GM21390 (cell line): ENCODE data around the gene DLGAP1.
A peak's percentile ranks its signal among the peaks of the same experiment; 100 is the strongest.
"Not testable (repeated sequence)": the region's sequence is repeated elsewhere in the genome, so short reads cannot be mapped to it uniquely, and the experiment has no call there.

Experiments
- ATAC-seq: cut with Tn5 transposase; IDR thresholded peaks from one replicate; pipeline ENCODE4 v1.9.1; 2021; ENCODE audit not compliant: unreplicated experiment

The DLGAP1 gene

GRCh38 chr18:3667255-3668137 lies 787.6 kb downstream of the DLGAP1 start:
- ATAC-seq, result no peak

GRCh38 chr18:3666526-3667254 lies 788.4 kb downstream of the DLGAP1 start:
- ATAC-seq, result peak; percentile 26

- ATAC-seq, result peak; percentile 75
Measured at GRCh38 chr18:3665780-3666525, 789.2 kb downstream of the DLGAP1 start.

- no peak for ATAC-seq
Measured at GRCh38 chr18:3665204-3665603, 789.9 kb downstream of the DLGAP1 start.

- ATAC-seq, result no peak
Measured at GRCh38 chr18:3664563-3665178, 790.4 kb downstream of the DLGAP1 start.

GRCh38 chr18:3663870-3664512 lies 791.1 kb downstream of the DLGAP1 start:
- no peak for ATAC-seq

DNA sequence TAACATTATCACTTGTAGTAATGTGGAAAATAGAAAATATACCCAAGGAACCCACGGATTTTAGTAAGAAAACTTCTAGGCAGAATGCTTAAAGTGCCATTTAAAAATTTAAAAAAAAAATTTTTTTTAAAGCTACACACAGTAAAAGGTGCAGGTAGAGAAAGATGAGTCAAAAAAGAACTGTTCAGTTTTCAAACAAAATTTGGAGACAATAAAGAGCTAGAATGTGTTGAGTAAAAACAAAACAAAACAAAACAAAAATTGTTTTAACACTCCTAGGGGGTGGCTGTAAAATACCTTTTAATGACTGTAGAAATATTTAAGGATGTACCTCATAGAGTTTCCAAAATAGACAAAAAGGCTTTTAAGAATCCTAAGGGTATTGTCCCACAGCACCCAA lies 793.1 kb downstream of the DLGAP1 start:
- no peak for ATAC-seq

- no peak for ATAC-seq
Measured at GRCh38 chr18:3660739-3661515, 794.2 kb downstream of the DLGAP1 start.

DNA sequence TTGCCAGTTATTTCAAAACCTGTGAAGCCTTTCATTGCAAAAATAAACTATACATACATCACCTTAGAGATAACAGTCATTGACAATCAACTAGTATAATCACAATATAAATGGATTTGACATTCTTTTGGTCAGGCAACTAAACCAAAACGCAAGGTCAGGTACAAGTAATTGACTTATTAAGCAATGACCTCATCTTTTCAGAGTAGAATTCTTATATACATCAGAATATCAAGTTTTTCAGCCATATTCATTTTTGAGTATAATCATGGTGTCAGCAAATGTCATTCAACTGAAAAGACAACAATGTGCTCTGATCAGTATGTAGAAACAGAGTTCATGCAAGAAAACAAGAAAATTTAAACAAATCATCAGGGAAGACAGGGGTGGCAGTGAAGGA lies 796.6 kb downstream of the DLGAP1 start:
- ATAC-seq, result no peak

- no peak for ATAC-seq
Measured at GRCh38 chr18:3655254-3656050, 799.7 kb downstream of the DLGAP1 start.

GRCh38 chr18:3654442-3655253 lies 800.5 kb downstream of the DLGAP1 start:
- no peak for ATAC-seq

DNA sequence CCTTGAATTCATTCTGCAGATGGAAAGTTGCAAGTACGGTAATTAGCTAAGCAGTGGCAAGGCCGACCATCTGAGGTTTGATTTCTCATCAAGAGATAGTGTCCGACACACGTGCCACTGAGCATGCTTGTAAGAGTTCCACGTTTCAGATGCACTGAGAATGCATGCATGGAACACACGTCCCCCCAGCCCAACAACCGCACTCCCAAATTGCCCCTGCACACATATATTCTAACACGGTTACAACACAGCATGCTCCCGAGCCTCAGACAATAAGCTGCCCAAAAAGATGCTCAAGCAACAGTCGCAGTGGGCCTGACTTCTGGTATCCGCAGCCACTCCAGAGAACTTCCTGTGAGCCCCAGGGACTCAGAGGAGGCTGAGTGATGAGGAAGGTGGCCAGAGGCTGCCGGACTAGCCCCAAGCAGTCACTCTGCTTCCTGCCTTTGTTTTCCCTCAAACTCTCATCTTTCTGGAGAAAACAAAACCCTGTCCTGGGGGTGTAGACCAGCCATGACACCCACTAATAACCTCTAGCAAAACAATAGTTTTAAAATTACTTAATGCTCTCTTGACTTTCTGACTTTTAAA lies 801.2 kb downstream of the DLGAP1 start:
- no peak for ATAC-seq

DNA sequence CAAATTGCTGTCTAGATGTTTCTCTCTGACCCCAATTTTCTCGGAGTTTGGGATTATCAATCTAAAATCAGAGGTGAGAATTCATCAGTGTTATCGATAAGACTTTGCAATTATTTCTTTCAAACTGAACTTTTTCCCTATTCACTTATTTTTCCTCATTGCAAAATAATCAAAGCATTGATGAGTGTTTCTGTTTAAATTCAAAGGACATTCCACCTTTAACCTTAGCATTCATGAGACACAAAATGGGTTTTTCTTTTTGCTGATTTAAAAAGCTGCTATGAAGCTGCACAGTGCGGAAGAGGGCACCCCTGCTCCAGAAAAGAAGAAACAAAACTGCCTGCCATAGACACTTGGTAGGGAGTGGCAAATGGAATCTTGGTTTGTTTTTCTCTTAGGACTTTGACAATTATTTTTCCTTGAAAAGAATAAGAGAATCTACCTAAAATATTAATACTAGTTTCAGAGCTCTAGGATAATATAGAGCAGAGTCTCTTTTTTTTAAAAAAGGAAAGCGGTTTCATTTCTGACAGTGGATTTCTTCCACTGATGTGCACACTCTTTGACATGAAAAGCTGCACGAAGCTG lies 801.8 kb downstream of the DLGAP1 start:
- ATAC-seq, result no peak

DNA sequence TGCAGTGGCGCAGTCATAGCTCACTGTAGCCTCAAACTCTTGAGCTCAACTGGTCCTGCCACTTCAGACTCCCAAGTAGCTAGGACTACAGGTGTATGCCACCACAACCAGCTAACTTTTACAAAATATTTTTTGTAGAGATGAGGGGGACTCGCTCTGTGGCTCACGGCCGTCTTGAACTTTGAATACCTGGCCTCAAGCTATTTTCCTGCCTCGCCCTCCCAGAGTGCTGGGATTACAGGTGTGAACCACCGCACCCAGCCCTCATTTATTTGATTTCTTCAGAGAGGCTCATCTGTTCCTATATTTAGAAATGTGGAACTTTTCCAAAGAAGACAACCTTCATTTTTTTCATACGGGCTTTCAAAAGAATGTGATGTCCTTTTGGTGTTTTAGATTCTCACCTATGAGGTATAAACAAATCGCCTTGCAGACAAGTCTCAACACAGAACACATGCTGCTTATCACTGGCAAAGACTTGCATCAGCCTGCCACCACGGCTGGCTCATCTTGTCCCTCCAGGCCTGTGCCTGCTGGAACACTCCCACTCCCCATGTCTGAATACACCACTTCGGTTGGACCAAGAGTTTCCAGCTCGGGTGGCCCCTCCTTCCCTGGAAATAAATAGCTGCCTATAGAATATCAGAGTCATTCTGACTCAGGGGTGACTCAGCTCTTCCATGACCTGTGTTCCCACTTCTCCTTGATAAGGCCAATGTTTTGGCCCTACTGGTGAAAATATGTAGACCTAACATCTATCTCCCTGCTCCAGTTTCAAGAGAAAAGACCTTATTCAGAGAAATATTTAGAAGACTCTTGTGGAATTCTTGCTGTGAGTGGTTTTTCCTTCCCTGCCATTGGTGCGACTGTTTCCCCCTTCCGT lies 802.5 kb downstream of the DLGAP1 start:
- ATAC-seq, result no peak

- ATAC-seq, result no peak
Measured at GRCh38 chr18:3651266-3651665, 803.8 kb downstream of the DLGAP1 start.

- ATAC-seq, result not testable (repeated sequence)
Measured at GRCh38 chr18:3650521-3651042, 804.5 kb downstream of the DLGAP1 start.
